Heart right ventricle (tissue), 16 donors: ENCODE measurements around the gene COMMD6. TPM values are rescaled to one million over a fixed set of nuclear protein-coding genes. Genes with fewer than 3 reads are reported as not detected.

Source experiments
- ATAC-seq, 8 donors: fragments of 200-7000 bp; cut with Tn5 transposase; one replicate each; pipeline ENCODE4 v1.9.1; 2020; ENCODE audit warnings: mild to moderate bottlenecking in 8 of 8, moderate library complexity in 8 of 8, moderate number of reproducible peaks in 1 of 8
- DNase-seq, 2 donors: peaks; one replicate each; pipeline ENCODE4 v3.0.0-alpha.2; 2020
- H3K27ac ChIP-seq, 10 donors: fragments of 200-600 bp; sonication (generic) in 2 of 10; one replicate each; pipeline versions ENCODE4 v1.5.0 to v1.8.0; 2020 to 2022; ENCODE audit warnings: mild to moderate bottlenecking in 3 of 10
- H3K27me3 ChIP-seq, 7 donors: fragments of 200-600 bp; one replicate each; pipeline ENCODE4 v1.8.0; 2021 to 2022; ENCODE audit warnings: mild to moderate bottlenecking in 2 of 7
- H3K36me3 ChIP-seq, 9 donors: fragments of 200-600 bp; sonication (generic) in 1 of 9; one replicate each; pipeline versions ENCODE4 v1.5.0 to v1.8.0; 2020 to 2022; ENCODE audit warnings: mild to moderate bottlenecking in 2 of 9
- H3K4me1 ChIP-seq, 9 donors: fragments of 200-600 bp; sonication (generic) in 1 of 9; one replicate each; pipeline versions ENCODE4 v1.5.0 to v1.8.0; 2020 to 2022; ENCODE audit warnings: mild to moderate bottlenecking in 4 of 9
- H3K4me3 ChIP-seq, 10 donors: fragments of 200-600 bp; sonication (generic) in 2 of 10; one replicate each; pipeline versions ENCODE4 v1.5.0 to v1.8.0; 2020 to 2022; ENCODE audit warnings: mild to moderate bottlenecking in 7 of 10, moderate library complexity in 2 of 10
- H3K9me3 ChIP-seq, 11 donors: fragments of 200-600 bp in 10 of 11; sonication (generic) in 2 of 11; one replicate each; pipeline versions ENCODE4 v1.5.0 to v1.8.0; 2013 to 2022; ENCODE audit warnings: mild to moderate bottlenecking in 2 of 11, control low read depth in 1 of 11, moderate library complexity in 1 of 11
- WGBS, 2 donors: extraction: QIAGEN DNeasy Blood & Tissue Kit; methylation state at CpG; one replicate each; pipeline ENCODE4 v1.1.7; 2013; ENCODE audit warnings: inconsistent platforms in 1 of 2; 5-methylcytosine and 5-hydroxymethylcytosine counted together
- intact Hi-C, 10 donors: fragments of 100-400 bp; cut with DNase I; formaldehyde crosslinking; loops; one replicate each; pipeline versions ENCODE4 v1.11.1 to v1.14.2; 2022
- polyA plus RNA-seq, 2 donors: library from polyadenylated mRNA; stranded (reverse); fragments of 200-250 nt; gene quantifications; one replicate each; pipeline ENCODE4 v1.2.3, GENCODE V29; 2013
- total RNA-seq, 10 donors: library from RNA; stranded (reverse); fragmentation: NEBNext Ultra II Directional in 3 of 10; extraction: Animal tissue kit (Norgen Biotek cat#: 25700) in 3 of 10; gene quantifications; one replicate each; pipeline versions ENCODE4 v1.2.1 to v1.2.4, GENCODE V29; 2021 to 2023
- TF ChIP-seq, protein P1 (sequence below), 9 donors: fragments of 200-600 bp; sonication (generic) in 2 of 9; IDR thresholded peaks; one replicate each; pipeline versions ENCODE4 v1.5.0 to v1.8.0; 2021 to 2022; ENCODE audit warnings: antibody characterized with exemption in 9 of 9, mild to moderate bottlenecking in 5 of 9, moderate library complexity in 1 of 9
- donor health status: Arrhythmogenic right ventricular cardiomyopathy.
- donor health status: ischemic (EF 13 %, LVEDD 7.1; RV severe dilation, severe dysfunction).
- donor health status: healthy with polysubstance abuse.
- donor health status: DM: no; HTN: yes; CAD: no.
- donor health status: DM: no; HTN: no; CAD: no.
- donor health status: ischemic (EF 25% LVEDD 6.9; RV normal size, moderate dysfunction).
- donor health status: ischemic (EF 25% LVEDD 5.7; RV mildly dilated, moderate dysfunction).
- donor health status: healthy.
- donor health status: DM: yes; HTN: yes; CAD: no.
- donor health status: Ischemic cardiomyopathy.
- donor health status: ischemic (EF 35%, LVEDD 5.7; RV mildly dilated, moderate dysfunction).
- donor health status: nonischemic (EF 11% LVEDD 7.7; RV severe dilation, severe dysfunction).
- donor health status: DM: yes; HTN: yes; CAD: no.
- donor health status: PGD.
- donor health status: ischemic (EF 29% LVEDD 5.4; RV normal size, mild dysfunction).
- donor health status: nonischemic (EF 23%, LVEDD 6.1; RV moderate dilation, normal function).

The COMMD6 gene
- total and polyA plus RNA-seq, 12 donors, result 66.4 to 138 (median 122) TPM

DNA sequence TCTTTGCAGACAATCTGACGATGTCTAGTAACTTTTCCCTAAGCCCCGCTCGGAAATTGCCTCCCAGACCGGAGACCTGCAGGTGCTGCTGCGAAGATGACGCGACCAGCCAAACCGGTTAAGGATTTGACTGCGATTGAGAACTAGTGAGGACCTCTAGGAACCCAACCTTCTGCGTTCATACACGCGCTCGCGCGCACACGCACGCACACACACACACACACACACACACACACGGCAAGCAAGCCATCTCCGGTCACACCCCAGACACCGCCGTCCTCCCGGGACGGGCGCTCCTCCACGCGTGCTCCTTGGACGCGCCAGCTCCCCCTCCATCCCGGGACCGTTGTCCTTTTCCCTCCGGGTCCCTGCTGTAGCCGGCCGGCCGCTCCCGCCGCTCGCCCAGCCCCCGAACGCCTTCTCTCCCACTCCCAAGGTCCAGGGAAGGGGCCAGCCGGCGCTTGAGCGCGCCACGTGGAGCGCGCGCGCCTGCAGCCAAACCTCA is 56.9 kb downstream of the COMMD6 start:
- Histone ChIP-seq H3K9me3 (no peaks in the 10 kb centered on the region), H3K4me3 (peak overlapping the region; percentile 70 to 95 (median 92)), H3K27ac (peak overlapping the region; percentile 64 to 94 (median 90)), H3K36me3 (no peaks in the 10 kb centered on the region), H3K27me3 (peaks cover 0 to 32% (median 0%) of the 10 kb centered on the region in 7 donors), H3K4me1 (peaks cover 0 to 38% (median 22%) of the 10 kb centered on the region in 9 donors)
- peak; percentile 8 to 61 (median 40) for ATAC-seq
- intact Hi-C loops, result loop anchor here (2.0 to 10.0 kb wide), 8 partner anchors 38 to 176 kb away; partner anchors contain the start of genes UCHL3 (in 3 of the 10) and COMMD6 (in 1 of the 10)
- TF ChIP-seq, protein P1, sequence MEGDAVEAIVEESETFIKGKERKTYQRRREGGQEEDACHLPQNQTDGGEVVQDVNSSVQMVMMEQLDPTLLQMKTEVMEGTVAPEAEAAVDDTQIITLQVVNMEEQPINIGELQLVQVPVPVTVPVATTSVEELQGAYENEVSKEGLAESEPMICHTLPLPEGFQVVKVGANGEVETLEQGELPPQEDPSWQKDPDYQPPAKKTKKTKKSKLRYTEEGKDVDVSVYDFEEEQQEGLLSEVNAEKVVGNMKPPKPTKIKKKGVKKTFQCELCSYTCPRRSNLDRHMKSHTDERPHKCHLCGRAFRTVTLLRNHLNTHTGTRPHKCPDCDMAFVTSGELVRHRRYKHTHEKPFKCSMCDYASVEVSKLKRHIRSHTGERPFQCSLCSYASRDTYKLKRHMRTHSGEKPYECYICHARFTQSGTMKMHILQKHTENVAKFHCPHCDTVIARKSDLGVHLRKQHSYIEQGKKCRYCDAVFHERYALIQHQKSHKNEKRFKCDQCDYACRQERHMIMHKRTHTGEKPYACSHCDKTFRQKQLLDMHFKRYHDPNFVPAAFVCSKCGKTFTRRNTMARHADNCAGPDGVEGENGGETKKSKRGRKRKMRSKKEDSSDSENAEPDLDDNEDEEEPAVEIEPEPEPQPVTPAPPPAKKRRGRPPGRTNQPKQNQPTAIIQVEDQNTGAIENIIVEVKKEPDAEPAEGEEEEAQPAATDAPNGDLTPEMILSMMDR (IDR thresholded peaks at IDR 0.05), result no peak
- 0% methylated on average over 48 of the region's 48 CpGs for WGBS, 2 donors
- peak; percentile 44 to 59 for DNase-seq

- Histone ChIP-seq H3K27me3 (peaks cover 0 to 32% (median 0%) of the 10 kb centered on the region in 7 donors), H3K27ac (peak overlapping the region in 8 of 10 donors; percentile 3 to 94 (median 86)), H3K36me3 (no peaks in the 10 kb centered on the region), H3K4me3 (peak overlapping the region in 9 of 10 donors; percentile 70 to 95 (median 92)), H3K4me1 (peaks cover 0 to 45% (median 28%) of the 10 kb centered on the region in 9 donors), H3K9me3 (no peaks in the 10 kb centered on the region)
- WGBS, 2 donors, result 34 to 38% methylated on average over 5 of the region's 5 CpGs
- TF ChIP-seq, protein P1 (IDR thresholded peaks at IDR 0.05), result no peak
- ATAC-seq (no peak), DNase-seq (no peak)
- intact Hi-C loops, result loop anchor here in 1 of 10 donors (10.0 kb wide), 1 partner anchor 64 kb away; no protein-coding TSS in a partner anchor
Measured at GRCh38 chr13:75479102-75479740, 58.4 kb downstream of the COMMD6 start.

DNA sequence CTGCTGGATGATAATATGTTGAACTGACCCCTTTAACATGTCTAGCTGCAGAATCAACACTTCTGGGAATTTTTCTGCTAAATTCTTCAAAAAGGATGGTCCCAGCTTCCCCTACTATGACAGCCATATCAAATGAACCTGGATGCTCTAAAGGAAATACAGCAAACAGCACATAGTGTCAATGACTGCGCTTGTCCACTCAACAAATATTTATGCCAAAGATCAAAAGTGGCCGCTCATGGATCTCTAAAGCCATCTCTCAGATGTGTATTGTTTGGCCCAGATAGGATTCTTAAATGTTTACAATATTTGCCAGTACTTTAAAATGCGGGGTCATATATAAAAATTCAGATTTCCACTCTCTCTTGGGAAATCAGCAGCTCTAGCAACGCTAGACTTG is 59.0 kb downstream of the COMMD6 start:
- peaks cover 0 to 29% (median 0%) of the 10 kb centered on the region in 7 donors for H3K27me3 ChIP-seq
- TF ChIP-seq, protein P1 (IDR thresholded peaks at IDR 0.05), result no peak
- WGBS, 2 donors, result 86 to 87% methylated on average over 4 of the region's 4 CpGs
- intact Hi-C loops, result loop anchor here in 1 of 10 donors (10.0 kb wide), 1 partner anchor 64 kb away; no protein-coding TSS in a partner anchor
- H3K4me1 ChIP-seq, result peaks cover 0 to 50% (median 32%) of the 10 kb centered on the region in 9 donors
- DNase-seq, result no peak
- H3K27ac ChIP-seq, result peak overlapping the region in 3 of 10 donors; percentile 84 to 94 (median 89)
- no peaks in the 10 kb centered on the region for H3K36me3 ChIP-seq
- ATAC-seq, result no peak
- H3K9me3 ChIP-seq, result no peaks in the 10 kb centered on the region
- peak overlapping the region in 7 of 10 donors; percentile 9 to 95 (median 89) for H3K4me3 ChIP-seq

Other genes starting within 250 kb of the COMMD6 start
- 100 to 1,000 TPM in 5 of 10 donors, 10 to 100 TPM in 5; 56.4 to 124 (median 102) TPM for gene TBC1D4, start 55.7 kb downstream of the COMMD6 start, total RNA-seq
- gene TBC1D4, start 55.7 kb downstream of the COMMD6 start, polyA plus RNA-seq, result 10 to 100 TPM; 10.1 to 77.2 TPM
- gene UCHL3, start 11.9 kb upstream of the COMMD6 start, total RNA-seq, result 10 to 100 TPM; 17.1 to 28.1 (median 23.2) TPM
- 10 to 100 TPM; 11.3 to 61.8 TPM for gene UCHL3, start 11.9 kb upstream of the COMMD6 start, polyA plus RNA-seq
- gene LMO7, start 98.5 kb upstream of the COMMD6 start, total RNA-seq, result 100 to 1,000 TPM; 302 to 600 (median 511) TPM
- gene LMO7, start 98.5 kb upstream of the COMMD6 start, polyA plus RNA-seq, result 100 to 1,000 TPM; 147 to 307 TPM